Hepatocyte (in vitro differentiated cells): ENCODE data around the gene CRCP. TPM values are rescaled to one million over a fixed set of nuclear protein-coding genes. Genes with fewer than 3 reads are reported as not detected.
"Not testable (repeated sequence)": the region's sequence is repeated elsewhere in the genome, so short reads cannot be mapped to it uniquely, and the experiment has no call there.

Experiments
- DNase-seq: peaks from one replicate; pipeline ENCODE4 v3.0.0-alpha.2; 2016; ENCODE audit warnings: low spot score
- H2AFZ ChIP-seq: fragments of 200-600 bp; sonication (generic); 2 replicates; pipeline ENCODE4 v1.6.0; 2016; ENCODE audit warnings: antibody characterized with exemption, mild to moderate bottlenecking
- H3K27ac ChIP-seq: fragments of 200-600 bp; sonication (generic); 2 replicates; pipeline ENCODE4 v1.5.1; 2016; ENCODE audit warnings: mild to moderate bottlenecking
- H3K27me3 ChIP-seq: fragments of 200-600 bp; sonication (generic); 2 replicates; pipeline ENCODE4 v1.6.1; 2016
- H3K36me3 ChIP-seq: fragments of 200-600 bp; sonication (generic); replicated peaks from 2 replicates; pipeline ENCODE4 v1.5.1; 2016; ENCODE audit warnings: low read depth; ENCODE audit not compliant: insufficient read depth
- H3K4me1 ChIP-seq: fragments of 200-600 bp; sonication (generic); 2 replicates; pipeline ENCODE4 v1.5.1; 2016; ENCODE audit warnings: mild to moderate bottlenecking, moderate library complexity; ENCODE audit not compliant: insufficient read depth
- H3K4me2 ChIP-seq: fragments of 200-600 bp; sonication (generic); 2 replicates; pipeline ENCODE4 v1.6.0; 2016
- H3K4me3 ChIP-seq: fragments of 200-600 bp; sonication (generic); 2 replicates; pipeline ENCODE4 v1.5.1; 2016; ENCODE audit warnings: mild to moderate bottlenecking
- H3K79me2 ChIP-seq: fragments of 200-600 bp; sonication (generic); 2 replicates; pipeline ENCODE4 v1.6.0; 2017; ENCODE audit warnings: mild to moderate bottlenecking
- H3K9me2 ChIP-seq: fragments of 200-600 bp; sonication (generic); replicated peaks from 2 replicates; pipeline ENCODE4 v1.6.0; 2017; ENCODE audit warnings: mild to moderate bottlenecking; ENCODE audit not compliant: insufficient read depth
- H3K9me3 ChIP-seq: fragments of 200-600 bp; sonication (generic); 2 replicates; pipeline ENCODE4 v1.5.1; 2016; ENCODE audit warnings: low read depth, mild to moderate bottlenecking
- H4K20me1 ChIP-seq: fragments of 200-600 bp; sonication (generic); 2 replicates; pipeline ENCODE4 v1.6.0; 2016; ENCODE audit warnings: mild to moderate bottlenecking; ENCODE audit not compliant: insufficient read depth, poor library complexity, severe bottlenecking
- EZH2 ChIP-seq: fragments of 200-600 bp; sonication (generic); IDR thresholded peaks from 2 replicates; pipeline ENCODE4 v1.6.1; 2016; ENCODE audit warnings: antibody characterized with exemption, mild to moderate bottlenecking, borderline replicate concordance
- EZH2phosphoT487 ChIP-seq: fragments of 200-600 bp; sonication (generic); IDR thresholded peaks from one replicate; pipeline ENCODE4 v1.6.1; 2018; ENCODE audit warnings: antibody characterized with exemption, mild to moderate bottlenecking, low read depth, moderate library complexity; ENCODE audit not compliant: unreplicated experiment, severe bottlenecking
- WGBS: methylation state at CpG from one replicate; pipeline ENCODE4 v1.1.6; 2016; ENCODE audit warnings: low lambda C conversion rate; ENCODE audit errors: missing lambda C conversion rate; 5-methylcytosine and 5-hydroxymethylcytosine counted together
- polyA plus RNA-seq: library from polyadenylated mRNA; unstranded; fragments of >200 nt; fragmentation: Nextera tagmentation; extraction: Ambion mirVana; gene quantifications from 2 replicates; pipeline ENCODE4 v1.2.1, GENCODE V29; 2016
- total RNA-seq: library from RNA; depleted of rRNA; stranded (reverse); fragments of >200 nt; gene quantifications from 2 replicates; pipeline ENCODE4 v1.2.3, GENCODE V29; 2014
- TF ChIP-seq, protein P1 (sequence below): fragments of 200-600 bp; sonication (generic); IDR thresholded peaks from 2 replicates; pipeline ENCODE4 v1.5.1; 2016; ENCODE audit warnings: antibody characterized with exemption, mild to moderate bottlenecking; ENCODE audit not compliant: poor library complexity

The CRCP gene
- total and polyA plus RNA-seq, 2 experiments from 2014 or later, result 13.8 to 41.6 TPM

DNA sequence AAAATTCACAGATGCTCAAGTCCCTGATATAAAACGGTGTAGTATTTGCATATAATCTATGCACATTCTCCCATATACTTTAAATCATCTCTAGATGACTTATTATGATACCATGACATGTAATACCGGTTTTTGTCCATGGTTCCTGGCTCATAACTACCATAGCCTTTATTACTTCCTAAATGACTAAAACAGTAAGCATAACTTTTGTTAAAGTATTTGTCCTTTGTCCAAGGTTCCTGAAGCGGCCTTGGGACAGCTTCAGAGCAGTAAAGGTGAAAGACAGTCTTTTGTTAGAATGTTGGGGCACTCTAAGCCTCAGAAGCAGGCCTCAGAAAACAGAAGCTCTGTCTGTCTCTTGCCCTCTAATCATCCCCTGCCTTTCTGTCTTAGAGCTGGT, 4.0 kb downstream of the CRCP start:
- H3K27me3 ChIP-seq, result no peaks in the 10 kb centered on the region
- no peak overlapping the region for H3K4me2 ChIP-seq
- H3K4me1 ChIP-seq, result peaks cover 21% of the 10 kb centered on the region
- H3K4me3 ChIP-seq, result no peak overlapping the region
- H3K36me3 ChIP-seq, result no peaks in the 10 kb centered on the region
- DNase-seq, result no peak
- peaks cover 23% of the 10 kb centered on the region for H4K20me1 ChIP-seq
- H2AFZ ChIP-seq, result no peak overlapping the region
- H3K27ac ChIP-seq, result peak overlapping the region; percentile 28
- peaks cover 83% of the 10 kb centered on the region for H3K79me2 ChIP-seq
- H3K9me2 ChIP-seq, result no peaks in the 10 kb centered on the region
- no peaks in the 10 kb centered on the region for H3K9me3 ChIP-seq
- WGBS, result 92% methylated on average over 3 of the region's 3 CpGs
- TF ChIP-seq EZH2phosphoT487 (no peak), EZH2 (no peak)
- TF ChIP-seq, protein P1, sequence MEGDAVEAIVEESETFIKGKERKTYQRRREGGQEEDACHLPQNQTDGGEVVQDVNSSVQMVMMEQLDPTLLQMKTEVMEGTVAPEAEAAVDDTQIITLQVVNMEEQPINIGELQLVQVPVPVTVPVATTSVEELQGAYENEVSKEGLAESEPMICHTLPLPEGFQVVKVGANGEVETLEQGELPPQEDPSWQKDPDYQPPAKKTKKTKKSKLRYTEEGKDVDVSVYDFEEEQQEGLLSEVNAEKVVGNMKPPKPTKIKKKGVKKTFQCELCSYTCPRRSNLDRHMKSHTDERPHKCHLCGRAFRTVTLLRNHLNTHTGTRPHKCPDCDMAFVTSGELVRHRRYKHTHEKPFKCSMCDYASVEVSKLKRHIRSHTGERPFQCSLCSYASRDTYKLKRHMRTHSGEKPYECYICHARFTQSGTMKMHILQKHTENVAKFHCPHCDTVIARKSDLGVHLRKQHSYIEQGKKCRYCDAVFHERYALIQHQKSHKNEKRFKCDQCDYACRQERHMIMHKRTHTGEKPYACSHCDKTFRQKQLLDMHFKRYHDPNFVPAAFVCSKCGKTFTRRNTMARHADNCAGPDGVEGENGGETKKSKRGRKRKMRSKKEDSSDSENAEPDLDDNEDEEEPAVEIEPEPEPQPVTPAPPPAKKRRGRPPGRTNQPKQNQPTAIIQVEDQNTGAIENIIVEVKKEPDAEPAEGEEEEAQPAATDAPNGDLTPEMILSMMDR, result no peak

DNA sequence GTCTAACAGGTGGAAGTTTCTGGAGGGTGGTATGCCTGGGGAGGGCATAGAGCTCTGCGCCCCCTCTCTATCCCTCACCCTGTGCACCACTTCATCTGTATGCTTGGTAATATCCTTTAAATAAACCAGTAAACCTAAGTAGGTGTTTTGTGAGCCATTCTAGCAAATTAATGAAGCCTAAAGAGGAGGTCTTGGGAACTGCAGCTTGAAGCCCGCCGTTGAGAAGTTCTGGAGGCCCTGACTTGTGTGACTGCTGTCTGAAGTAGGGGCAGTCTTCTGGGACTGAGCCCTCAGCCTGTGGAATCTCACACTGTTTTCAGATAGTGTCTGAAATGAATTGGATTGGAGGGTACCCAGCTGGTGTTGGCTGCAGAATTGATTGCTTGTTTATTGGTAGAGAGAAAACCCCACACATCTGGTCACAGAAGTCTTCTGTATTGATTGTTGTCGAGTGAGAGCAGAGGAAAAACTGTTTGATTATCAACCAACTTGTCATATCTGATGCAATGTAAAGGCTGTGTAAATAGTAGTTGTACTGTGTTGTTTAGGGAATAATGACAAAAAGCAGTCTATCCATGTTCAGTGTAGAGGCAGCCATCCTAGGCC, 4.7 kb downstream of the CRCP start:
- no peak overlapping the region for H2AFZ ChIP-seq
- H3K79me2 ChIP-seq, result peaks cover 85% of the 10 kb centered on the region
- H3K27ac ChIP-seq, result peak overlapping the region; percentile 28
- H4K20me1 ChIP-seq, result peaks cover 23% of the 10 kb centered on the region
- H3K4me2 ChIP-seq, result no peak overlapping the region
- TF ChIP-seq EZH2phosphoT487, result no peak
- TF ChIP-seq, protein P1, result no peak
- TF ChIP-seq EZH2, result no peak
- 79% methylated on average over 4 of the region's 4 CpGs for WGBS
- no peaks in the 10 kb centered on the region for H3K36me3 ChIP-seq
- H3K4me3 ChIP-seq, result no peak overlapping the region
- peaks cover 23% of the 10 kb centered on the region for H3K4me1 ChIP-seq
- DNase-seq, result no peak
- H3K9me2 ChIP-seq, result no peaks in the 10 kb centered on the region
- H3K9me3 ChIP-seq, result no peaks in the 10 kb centered on the region
- no peaks in the 10 kb centered on the region for H3K27me3 ChIP-seq

DNA sequence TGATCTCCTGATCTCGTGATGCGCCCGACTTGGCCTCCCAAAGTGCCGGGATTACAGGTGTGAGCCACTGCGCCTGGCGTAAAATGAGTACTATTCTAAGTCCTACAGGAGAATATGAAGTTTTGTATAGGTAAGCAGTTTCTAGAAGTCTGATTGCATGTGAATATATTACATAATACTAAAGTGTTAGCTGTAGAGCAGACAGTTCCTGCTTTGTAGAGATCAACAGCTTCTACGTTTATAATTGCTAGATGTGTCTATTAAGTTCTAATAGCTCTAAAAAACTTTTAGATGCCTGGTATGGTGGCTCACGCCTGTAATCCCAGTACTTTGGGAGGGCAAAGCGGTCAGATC, 8.5 kb downstream of the CRCP start:
- Histone ChIP-seq H3K79me2 (peaks cover 95% of the 10 kb centered on the region), H3K9me3 (no peaks in the 10 kb centered on the region), H3K36me3 (no peaks in the 10 kb centered on the region), H3K4me3 (no peak overlapping the region), H4K20me1 (peaks cover 40% of the 10 kb centered on the region), H3K9me2 (no peaks in the 10 kb centered on the region), H3K4me2 (no peak overlapping the region), H2AFZ (no peak overlapping the region), H3K27ac (peak overlapping the region; percentile 23), H3K4me1 (peaks cover 17% of the 10 kb centered on the region), H3K27me3 (no peaks in the 10 kb centered on the region)
- no peak for DNase-seq
- TF ChIP-seq EZH2 (no peak), EZH2phosphoT487 (no peak)
- TF ChIP-seq, protein P1, result no peak
- WGBS, result 97% methylated on average over 9 of the region's 9 CpGs

DNA sequence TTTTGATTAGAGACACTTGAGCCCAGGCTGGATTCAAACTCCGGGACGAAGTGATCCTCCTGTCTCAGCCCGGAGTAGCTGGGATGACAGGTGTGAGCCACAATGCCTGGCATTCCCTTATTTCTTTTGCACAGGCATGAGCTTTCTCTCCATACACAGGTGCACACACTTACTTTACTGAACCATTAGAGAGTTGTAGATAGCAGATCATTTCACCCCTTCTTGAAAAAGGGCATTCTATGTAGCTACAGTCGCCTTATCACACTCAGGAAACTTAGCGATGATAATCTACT, 9.9 kb downstream of the CRCP start:
- not testable (repeated sequence) for DNase-seq, H3K9me3 ChIP-seq, H3K27ac ChIP-seq, H3K4me3 ChIP-seq, H2AFZ ChIP-seq, H3K27me3 ChIP-seq, H3K4me2 ChIP-seq, H3K9me2 ChIP-seq, H3K36me3 ChIP-seq
- 86% methylated on average over 5 of the region's 5 CpGs for whole genome bisulfite sequencing
- H3K79me2 ChIP-seq, result peaks cover 95% of the 10 kb centered on the region
- H4K20me1 ChIP-seq, result peaks cover 34% of the 10 kb centered on the region
- peaks cover 13% of the 10 kb centered on the region for H3K4me1 ChIP-seq
